GM21367 (cell line): ENCODE measurements around the gene HTR7.
A peak's percentile ranks its signal among the peaks of the same experiment; 100 is the strongest.
"Not testable (repeated sequence)": the region's sequence is repeated elsewhere in the genome, so short reads cannot be mapped to it uniquely, and the experiment has no call there.

ENCODE experiments used
- ATAC-seq: cut with Tn5 transposase; IDR thresholded peaks from one replicate; pipeline ENCODE4 v1.9.1; 2021; ENCODE audit not compliant: unreplicated experiment

The HTR7 gene

GRCh38 chr10:90858461-90858968 is 676 bp upstream of the HTR7 start:
- no peak for ATAC-seq

DNA sequence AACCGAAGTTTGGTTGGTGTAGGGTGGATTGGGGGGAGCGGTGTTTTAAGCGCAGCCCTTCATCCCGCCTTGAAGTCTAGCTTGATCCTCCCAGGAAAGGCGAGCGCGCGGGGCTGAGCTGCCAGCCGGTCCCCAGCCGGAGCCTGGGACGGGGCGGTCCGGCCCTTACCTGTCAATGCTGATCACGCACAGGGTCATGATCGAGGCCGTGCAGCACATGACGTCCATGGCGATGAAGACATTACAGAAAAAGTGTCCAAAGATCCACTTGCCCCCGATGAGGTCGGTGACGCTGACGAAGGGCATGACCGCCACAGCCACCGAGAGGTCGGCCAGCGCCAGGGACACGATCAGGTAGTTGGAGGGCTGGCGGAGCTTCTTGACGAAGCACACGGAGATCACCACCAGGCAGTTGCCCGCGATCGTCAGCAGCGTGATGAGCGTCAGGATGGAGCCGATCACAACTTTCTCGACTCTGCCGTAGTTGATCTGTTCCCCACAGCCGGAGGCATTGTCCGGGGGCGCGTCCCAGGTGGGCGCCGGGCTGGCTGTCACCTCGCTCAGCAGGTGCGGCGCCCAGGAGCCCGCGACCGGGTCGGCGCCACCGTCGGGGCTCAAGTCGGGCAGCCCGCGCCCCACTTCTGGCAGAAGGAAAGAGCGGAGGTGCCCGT is 740 bp downstream of the HTR7 start:
- peak; percentile 12 for ATAC-seq

GRCh38 chr10:90856261-90856660 is 1.6 kb downstream of the HTR7 start:
- no peak for ATAC-seq

- ATAC-seq, result no peak
Observed at GRCh38 chr10:90855126-90855525, 2.7 kb downstream of the HTR7 start.

DNA sequence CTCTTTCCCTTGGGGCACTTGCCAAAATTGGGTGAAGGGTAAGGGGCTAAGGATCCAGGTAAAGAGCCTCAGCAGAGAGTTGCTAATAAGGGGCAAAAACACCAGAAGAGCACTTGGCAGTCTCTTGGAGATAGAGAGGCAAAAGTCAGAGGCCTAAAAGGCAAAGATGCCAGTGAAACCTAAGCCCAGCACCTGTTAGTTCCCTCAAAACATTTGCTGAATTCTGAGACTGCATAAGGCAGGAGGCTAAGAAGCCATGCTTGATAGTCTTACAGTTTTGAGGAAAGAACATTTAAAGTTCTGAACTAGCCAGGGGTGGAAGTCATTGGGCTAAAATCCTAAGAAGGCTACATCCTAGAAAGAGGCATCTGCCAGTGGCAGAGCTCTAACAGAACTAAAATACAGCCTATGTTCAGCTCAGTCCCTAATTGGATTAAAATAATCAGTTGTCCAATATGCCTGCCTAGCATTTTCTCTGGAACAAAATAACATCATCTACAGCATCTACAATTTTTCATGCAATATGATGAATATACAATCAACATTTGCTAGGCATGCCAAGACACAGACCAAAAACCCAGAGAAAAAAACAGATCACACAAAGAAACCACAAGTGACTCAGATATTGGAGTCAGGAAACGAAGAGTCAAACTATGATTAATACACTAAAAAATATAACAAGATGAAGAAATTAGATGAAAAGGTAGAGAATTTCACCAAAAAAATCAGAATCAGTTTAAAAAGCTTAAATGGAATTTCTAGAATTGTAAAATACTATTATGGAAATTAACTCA is 7.7 kb downstream of the HTR7 start:
- ATAC-seq, result no peak

DNA sequence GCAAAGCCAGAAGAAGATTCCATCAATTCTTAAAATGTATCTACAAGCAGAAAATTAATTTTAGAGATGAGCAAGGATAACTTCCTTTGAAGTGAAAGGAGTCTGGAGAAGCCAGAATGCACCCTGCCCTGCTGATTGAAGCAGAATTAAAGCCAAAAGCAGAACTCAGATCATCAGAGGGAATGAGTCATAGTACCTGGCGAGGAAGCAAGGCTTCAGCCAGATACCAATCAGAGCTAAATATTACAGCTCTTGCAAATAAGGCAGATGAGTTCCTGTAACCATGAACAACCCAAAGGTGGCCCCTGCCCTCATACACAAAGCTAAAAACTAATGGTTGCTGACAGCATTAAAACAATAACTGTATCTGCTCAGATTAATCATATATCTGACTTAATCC is 10.4 kb downstream of the HTR7 start:
- ATAC-seq, result no peak

DNA sequence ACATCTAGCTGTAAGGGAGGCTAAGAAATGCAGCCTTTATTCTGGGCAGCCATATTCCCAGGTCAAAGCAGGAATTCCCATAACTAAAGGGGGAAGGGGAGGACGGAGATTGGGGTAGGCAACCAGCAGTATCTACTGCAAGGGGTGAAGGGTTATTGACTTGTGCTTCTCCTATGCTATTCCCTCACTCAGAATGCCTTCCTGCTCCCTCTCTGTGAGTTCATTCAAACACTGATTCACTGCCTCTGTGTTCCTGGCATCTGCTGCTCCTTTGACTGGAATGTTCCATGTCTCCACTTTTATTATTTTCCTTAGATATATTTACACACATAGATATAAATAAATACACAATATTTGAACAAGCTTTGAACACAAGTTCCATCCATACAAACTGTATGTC is 11.1 kb downstream of the HTR7 start:
- ATAC-seq, result no peak

GRCh38 chr10:90845726-90846125 is 12.1 kb downstream of the HTR7 start:
- ATAC-seq, result no peak

DNA sequence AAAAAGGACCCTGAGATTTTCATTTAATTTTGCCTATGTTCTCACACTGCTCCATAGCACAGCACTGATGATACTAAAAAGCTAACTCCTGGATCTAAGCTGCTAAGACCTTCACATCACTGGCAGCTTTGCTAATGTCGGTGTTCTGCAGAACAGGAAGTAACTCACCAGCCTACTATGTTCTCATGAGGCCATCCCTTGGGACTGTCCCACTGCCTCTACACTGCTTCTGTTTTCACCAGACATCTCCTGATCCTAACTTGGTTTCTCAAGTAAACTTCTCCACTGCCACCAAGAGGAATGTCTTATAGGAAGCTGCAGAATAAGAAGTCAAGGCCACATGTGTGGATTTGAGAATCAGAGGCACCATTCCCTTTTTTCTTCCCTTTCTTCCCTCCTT is 15.1 kb downstream of the HTR7 start:
- no peak for ATAC-seq

DNA sequence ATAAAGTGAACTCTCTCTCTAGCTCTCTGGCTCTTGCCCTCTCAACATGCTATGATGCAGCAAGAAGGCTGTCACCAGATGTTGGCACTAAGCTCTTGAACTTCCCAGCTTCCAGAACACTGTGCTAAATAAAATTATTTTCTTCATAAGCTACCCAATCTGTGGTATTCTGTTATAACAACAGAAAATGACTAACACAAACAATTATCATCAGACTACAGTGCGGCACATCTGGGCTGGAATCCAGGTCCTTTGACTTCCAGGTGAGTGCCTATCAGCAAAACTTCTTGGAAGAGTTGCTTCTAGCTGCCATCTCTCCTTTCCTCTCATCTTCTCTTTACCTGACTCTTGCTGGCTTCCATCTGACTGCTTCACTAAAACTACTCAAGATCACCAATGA is 20.4 kb downstream of the HTR7 start:
- no peak for ATAC-seq

- ATAC-seq, result no peak
Observed at GRCh38 chr10:90834326-90834725, 23.5 kb downstream of the HTR7 start.

- no peak for ATAC-seq
Observed at GRCh38 chr10:90832111-90832510, 25.7 kb downstream of the HTR7 start.

- no peak for ATAC-seq
Observed at GRCh38 chr10:90822508-90822907, 35.3 kb downstream of the HTR7 start.

- not testable (repeated sequence) for ATAC-seq
Observed at GRCh38 chr10:90821864-90822263, 36.0 kb downstream of the HTR7 start.

GRCh38 chr10:90819911-90820310 is 37.9 kb downstream of the HTR7 start:
- no peak for ATAC-seq

- no peak for ATAC-seq
Observed at GRCh38 chr10:90818736-90819135, 39.1 kb downstream of the HTR7 start.

DNA sequence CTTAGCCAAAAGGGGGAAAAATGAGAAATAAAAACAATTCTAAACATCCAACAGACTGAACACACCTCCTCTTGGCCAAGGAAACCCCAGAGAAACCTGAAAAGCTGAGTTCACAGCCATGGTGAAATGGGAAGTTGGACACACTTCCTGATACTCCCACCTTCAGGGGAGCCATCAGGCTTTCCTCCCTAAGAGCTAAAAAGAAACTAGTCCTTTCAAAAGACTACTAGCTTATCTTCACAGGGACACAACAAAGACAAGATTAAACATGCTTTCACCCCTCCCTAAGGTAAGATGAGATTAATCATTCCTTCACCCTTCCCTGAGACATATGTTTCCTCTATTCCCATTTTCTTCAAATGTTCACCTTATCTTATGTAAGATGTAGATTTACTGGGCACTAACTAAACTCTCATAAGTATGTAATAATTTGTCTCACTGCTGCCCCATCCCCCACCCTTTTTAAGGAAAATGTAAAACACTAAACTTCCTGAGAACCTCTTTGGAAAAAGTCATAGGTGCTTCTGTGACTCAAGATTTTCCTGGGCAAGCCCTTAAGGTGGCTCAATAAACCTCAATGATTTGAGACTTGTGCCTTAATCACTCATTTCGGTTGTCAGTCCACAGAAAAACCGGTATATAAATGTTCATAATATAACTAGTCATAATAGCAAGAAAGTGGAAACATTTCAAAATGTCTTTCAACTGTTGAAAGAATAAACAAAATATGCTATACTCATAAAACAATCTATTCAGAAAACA is 40.5 kb downstream of the HTR7 start:
- no peak for ATAC-seq

DNA sequence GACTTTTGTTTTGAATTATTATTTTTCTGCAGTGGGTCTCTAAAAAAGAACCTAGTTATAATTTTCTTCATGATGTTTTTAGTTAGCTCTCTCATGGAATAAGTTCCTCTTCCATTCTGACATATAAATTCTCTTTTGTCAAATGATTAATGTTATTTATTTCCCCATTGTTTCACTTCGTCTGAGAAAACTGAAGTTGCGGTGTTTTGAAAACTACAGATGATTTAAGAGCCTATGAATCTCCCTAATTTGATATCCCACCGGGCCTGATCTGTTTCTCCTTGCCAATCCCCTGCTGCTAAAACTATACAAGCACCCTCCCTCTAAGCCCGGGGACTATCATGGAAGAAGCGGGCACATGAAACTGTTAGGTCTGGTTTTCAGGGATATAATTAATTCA is 41.4 kb downstream of the HTR7 start:
- no peak for ATAC-seq

DNA sequence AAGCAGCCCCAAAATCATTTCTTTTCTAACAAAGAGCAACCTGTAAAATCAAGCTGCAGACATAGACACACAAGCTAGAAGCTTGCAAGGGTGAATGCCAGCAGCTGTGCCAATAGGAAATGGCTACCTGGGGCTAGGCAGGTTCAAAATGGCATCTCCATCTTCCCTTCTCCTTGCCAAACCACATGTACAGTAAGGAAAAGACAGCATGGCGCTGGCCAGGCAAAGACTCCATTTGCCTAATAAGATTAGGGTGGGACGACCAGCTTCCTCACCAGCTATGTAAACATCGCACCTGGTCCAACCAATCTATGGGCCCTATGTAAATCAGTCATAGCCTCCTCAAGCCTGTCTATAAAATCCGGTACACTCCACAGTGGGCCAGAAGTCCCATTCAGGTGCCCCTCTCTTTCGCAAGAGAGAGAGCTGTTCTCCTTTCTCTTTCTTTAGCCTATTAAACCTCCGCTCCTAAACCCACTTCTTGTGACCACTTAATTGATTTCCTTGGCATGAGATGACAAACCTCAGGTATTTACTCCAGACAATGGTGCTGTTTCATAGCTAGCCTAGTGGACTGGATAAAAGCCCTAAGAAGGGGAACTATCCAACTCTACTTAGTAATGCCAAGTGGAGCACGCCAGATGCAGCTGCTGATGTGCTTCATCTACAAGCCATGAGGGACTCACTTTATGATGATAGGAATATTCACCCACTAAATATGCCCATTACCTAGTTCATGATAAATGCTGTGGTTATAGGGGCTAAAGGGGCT is 44.1 kb downstream of the HTR7 start:
- ATAC-seq, result no peak

- not testable (repeated sequence) for ATAC-seq
Observed at GRCh38 chr10:90807106-90807505, 50.7 kb downstream of the HTR7 start.

- no peak for ATAC-seq
Observed at GRCh38 chr10:90806677-90807076, 51.2 kb downstream of the HTR7 start.
